Mesendoderm (in vitro differentiated cells): ENCODE measurements around the gene AKAP13.

Experiments used
- DNase-seq: peaks from one replicate; pipeline ENCODE4 v3.0.0; 2013
- H2AK5ac ChIP-seq: 2 replicates; pipeline ENCODE4 v1.6.1; 2013; ENCODE audit warnings: low read length, inconsistent platforms
- H2BK120ac ChIP-seq: 2 replicates; pipeline ENCODE4 v1.6.1; 2013; ENCODE audit warnings: low read depth, mild to moderate bottlenecking, low read length, moderate library complexity, mixed read lengths
- H2BK15ac ChIP-seq: replicated peaks from 2 replicates; pipeline ENCODE4 v1.6.1; 2013; ENCODE audit warnings: low read depth, mild to moderate bottlenecking, moderate library complexity
- H2BK5ac ChIP-seq: 2 replicates; pipeline ENCODE4 v1.6.1; 2013; ENCODE audit warnings: low read length, inconsistent platforms
- H3K18ac ChIP-seq: 2 replicates; pipeline ENCODE4 v1.6.1; 2013; ENCODE audit warnings: mild to moderate bottlenecking, low read length, mixed read lengths
- H3K23ac ChIP-seq: one replicate; pipeline ENCODE4 v1.6.1; 2013; ENCODE audit warnings: low read length
- H3K27ac ChIP-seq: 2 replicates; pipeline ENCODE4 v1.5.1; 2013; ENCODE audit warnings: low read depth, mild to moderate bottlenecking, inconsistent platforms, low read length, moderate library complexity
- H3K27me3 ChIP-seq: 2 replicates; pipeline ENCODE4 v1.6.1; 2013; ENCODE audit warnings: low read length, control low read depth, mild to moderate bottlenecking, inconsistent platforms; ENCODE audit not compliant: insufficient read depth, poor library complexity
- H3K36me3 ChIP-seq: 2 replicates; pipeline ENCODE4 v1.6.1; 2013; ENCODE audit warnings: low read length, inconsistent platforms; ENCODE audit not compliant: control insufficient read depth, insufficient read depth
- H3K4ac ChIP-seq: one replicate; pipeline ENCODE4 v1.6.1; 2013; ENCODE audit warnings: low read depth, mild to moderate bottlenecking, low read length, moderate library complexity
- H3K4me1 ChIP-seq: 2 replicates; pipeline ENCODE4 v1.6.1; 2013; ENCODE audit warnings: low read depth, low read length, inconsistent platforms; ENCODE audit not compliant: control insufficient read depth
- H3K4me2 ChIP-seq: 2 replicates; pipeline ENCODE4 v1.6.1; 2013; ENCODE audit warnings: low read length
- H3K4me3 ChIP-seq: 2 replicates; pipeline ENCODE4 v1.5.1; 2013; ENCODE audit warnings: mild to moderate bottlenecking, low read length
- H3K56ac ChIP-seq: one replicate; pipeline ENCODE4 v1.6.1; 2013; ENCODE audit warnings: low read length
- H3K79me1 ChIP-seq: 2 replicates; pipeline ENCODE4 v1.6.1; 2013; ENCODE audit warnings: low read length, inconsistent platforms
- H3K79me2 ChIP-seq: 2 replicates; pipeline ENCODE4 v1.6.1; 2013; ENCODE audit warnings: mild to moderate bottlenecking, low read length; ENCODE audit not compliant: control insufficient read depth, insufficient read depth
- H3K9ac ChIP-seq: 2 replicates; pipeline ENCODE4 v1.6.1; 2013; ENCODE audit warnings: low read length, inconsistent platforms
- H4K5ac ChIP-seq: one replicate; pipeline ENCODE4 v1.6.1; 2013; ENCODE audit warnings: low read length
- H4K8ac ChIP-seq: one replicate; pipeline ENCODE4 v1.6.1; 2013; ENCODE audit warnings: low read depth, mild to moderate bottlenecking, control low read depth, low read length, moderate library complexity
- WGBS: extraction: QIAGEN DNeasy Blood & Tissue Kit; methylation state at CpG from one replicate; pipeline ENCODE4 v1.1.7; 2013; ENCODE audit warnings: low lambda C conversion rate, missing lambda C conversion rate; ENCODE audit not compliant: insufficient coverage; ENCODE audit errors: extremely low coverage; 5-methylcytosine and 5-hydroxymethylcytosine counted together

The AKAP13 gene

DNA sequence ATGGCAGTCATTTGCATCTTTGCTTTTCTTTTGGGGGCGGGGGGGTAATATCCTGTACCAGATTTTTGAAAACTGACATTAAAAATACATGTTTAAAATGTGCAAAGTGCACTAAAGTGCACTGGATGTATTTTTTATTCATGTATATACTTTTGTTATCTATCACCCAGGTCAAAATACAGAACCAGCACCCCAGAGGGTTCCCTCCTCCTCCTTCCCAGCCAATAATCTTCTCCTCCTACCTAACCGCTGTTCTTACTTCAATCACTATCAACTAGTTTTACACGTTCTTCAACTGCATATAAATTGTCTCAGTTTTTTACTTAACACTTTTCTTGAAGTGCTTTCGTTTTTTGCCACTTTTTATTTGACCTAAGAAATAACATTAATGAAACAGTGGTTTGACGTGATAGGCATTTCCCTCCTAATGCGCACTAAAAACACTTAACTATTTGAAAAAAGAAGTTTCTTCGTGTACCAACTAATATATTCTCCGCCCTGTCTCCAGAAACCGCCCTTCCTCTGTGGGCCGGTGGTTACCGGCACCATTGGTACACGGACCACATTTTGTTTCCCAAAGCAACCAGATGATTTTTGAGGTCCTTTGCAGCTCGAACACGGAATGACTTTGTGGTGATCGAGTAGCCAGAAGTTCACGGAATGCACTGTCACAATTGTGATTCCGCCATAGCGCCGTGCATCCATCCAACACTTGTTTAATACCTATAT, 836 bp upstream of the AKAP13 start:
- Histone ChIP-seq H3K79me1 (peaks cover 3% of the 10 kb centered on the region), H4K8ac (no peak overlapping the region), H3K4me2 (peak overlapping the region; percentile 38), H3K4ac (peak overlapping the region; percentile 58), H2BK5ac (no peak overlapping the region), H3K56ac (peak overlapping the region; percentile 82), H3K18ac (peak overlapping the region; percentile 44), H3K9ac (peak overlapping the region; percentile 61), H3K4me1 (peaks cover 16% of the 10 kb centered on the region), H3K23ac (no peak overlapping the region), H3K36me3 (no peaks in the 10 kb centered on the region), H4K5ac (no peak overlapping the region), H3K27ac (peak overlapping the region; percentile 15), H2AK5ac (no peak overlapping the region), H2BK15ac (no peak overlapping the region), H3K27me3 (no peaks in the 10 kb centered on the region), H2BK120ac (no peak overlapping the region), H3K4me3 (peak overlapping the region; percentile 15), H3K79me2 (peaks cover 33% of the 10 kb centered on the region)
- no CpG with 5 or more reads among the region's 19 CpGs for WGBS
- no peak for DNase-seq

DNA sequence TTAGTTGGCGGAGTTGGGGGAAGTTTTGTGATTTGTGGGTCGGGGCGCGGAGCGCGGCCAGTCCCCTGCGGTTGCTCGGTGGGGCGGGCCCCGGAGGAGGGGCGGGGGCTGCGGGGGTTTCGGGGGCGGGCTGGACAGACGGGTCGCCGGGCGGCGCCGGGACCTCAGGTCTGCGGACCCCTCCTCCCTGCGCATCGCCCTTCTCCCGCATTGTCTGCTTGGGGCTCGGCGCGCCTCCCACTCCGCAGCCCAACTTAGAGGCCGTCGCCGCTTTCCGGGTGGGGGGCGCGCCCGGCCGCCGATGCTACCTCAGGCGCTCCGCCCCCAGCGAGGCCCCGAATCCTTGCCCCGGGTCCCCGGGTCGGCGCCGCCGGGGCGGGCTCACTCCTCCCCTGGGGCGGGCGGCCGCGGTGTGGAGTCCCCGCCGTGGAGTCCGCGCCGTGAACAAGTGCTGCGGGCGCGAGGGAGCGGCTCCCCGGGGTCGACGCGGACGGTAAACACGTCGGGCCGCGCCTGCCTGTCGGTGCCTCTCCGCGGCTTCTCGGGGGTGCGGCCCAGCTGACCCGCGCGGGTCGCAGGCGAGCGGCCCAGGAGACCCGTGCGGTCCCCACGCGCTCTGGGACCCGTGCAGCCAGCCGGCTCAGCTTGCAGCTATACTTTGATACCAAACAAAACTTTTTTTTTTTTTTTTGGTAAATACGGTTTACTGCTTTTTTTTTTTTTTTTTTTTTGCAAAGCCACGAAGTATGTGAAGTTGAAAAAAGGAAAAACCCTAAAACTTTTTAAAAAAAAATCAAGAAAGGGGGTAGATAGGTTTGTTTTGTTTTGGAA, 624 bp downstream of the AKAP13 start:
- Histone ChIP-seq H3K18ac (peak overlapping the region; percentile 91), H2AK5ac (no peak overlapping the region), H3K4me2 (no peak overlapping the region), H3K36me3 (no peaks in the 10 kb centered on the region), H3K27me3 (no peaks in the 10 kb centered on the region), H4K5ac (no peak overlapping the region), H4K8ac (peak overlapping the region; percentile 79), H3K9ac (peak overlapping the region; percentile 84), H3K4ac (no peak overlapping the region), H3K23ac (peak overlapping the region; percentile 25), H2BK5ac (no peak overlapping the region), H2BK15ac (no peak overlapping the region), H2BK120ac (no peak overlapping the region), H3K27ac (peak overlapping the region; percentile 98), H3K4me3 (peak overlapping the region; percentile 73), H3K79me1 (peaks cover 6% of the 10 kb centered on the region), H3K79me2 (peaks cover 44% of the 10 kb centered on the region), H3K56ac (peak overlapping the region; percentile 91), H3K4me1 (peaks cover 14% of the 10 kb centered on the region)
- WGBS = no CpG with 5 or more reads among the region's 89 CpGs
- no peak for DNase-seq

DNA sequence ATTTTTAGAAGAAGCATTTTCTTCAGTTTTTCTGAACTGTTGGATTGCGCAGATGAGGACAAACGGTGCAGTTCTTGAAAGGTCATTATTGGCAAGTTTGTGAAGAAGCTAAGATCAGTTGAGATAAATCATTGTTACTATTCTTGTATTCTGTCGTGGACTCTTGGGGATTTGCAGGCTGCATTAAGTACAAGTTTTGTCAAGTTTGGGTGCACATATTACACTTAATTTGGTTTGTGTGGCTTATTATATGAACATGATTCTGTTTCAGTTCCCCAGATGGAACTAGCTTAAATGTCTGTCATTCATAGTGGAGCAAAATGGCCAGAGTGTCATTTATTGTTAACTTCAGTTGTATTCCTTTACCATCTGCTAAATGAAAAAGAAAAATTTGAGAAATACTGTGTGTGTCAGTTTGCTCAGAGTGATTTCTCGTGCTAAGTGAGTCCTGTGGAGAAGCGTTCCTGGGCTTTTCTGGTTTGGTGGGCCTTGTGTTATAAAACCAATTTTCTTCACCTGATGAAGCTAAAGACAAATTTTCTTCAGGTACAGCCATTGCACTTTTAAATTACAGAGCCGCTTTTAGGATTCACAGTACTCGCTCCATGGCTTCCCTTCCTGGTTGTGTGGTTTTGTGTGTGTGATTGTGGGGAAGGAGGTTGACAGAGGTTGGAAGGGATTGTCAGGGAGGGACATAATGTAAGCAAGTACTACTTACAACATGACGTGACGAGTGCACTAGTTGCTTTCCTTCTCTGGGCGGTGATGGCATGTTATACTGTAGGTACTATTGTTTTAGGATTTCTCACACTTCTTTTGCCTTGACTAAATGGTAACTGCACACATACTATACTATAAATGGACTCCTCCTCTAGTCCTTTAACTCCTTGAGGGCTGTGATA, 1.7 kb downstream of the AKAP13 start:
- Histone ChIP-seq H3K27ac (no peak overlapping the region), H3K56ac (peak overlapping the region; percentile 73), H2AK5ac (peak overlapping the region; percentile 27), H2BK120ac (no peak overlapping the region), H3K79me2 (peaks cover 54% of the 10 kb centered on the region), H3K18ac (no peak overlapping the region), H3K4me3 (peak overlapping the region; percentile 3), H3K79me1 (peaks cover 6% of the 10 kb centered on the region), H3K4ac (no peak overlapping the region), H3K4me2 (peak overlapping the region; percentile 59), H3K36me3 (no peaks in the 10 kb centered on the region), H3K23ac (no peak overlapping the region), H3K27me3 (no peaks in the 10 kb centered on the region), H2BK15ac (no peak overlapping the region), H4K5ac (no peak overlapping the region), H3K4me1 (peaks cover 8% of the 10 kb centered on the region), H2BK5ac (no peak overlapping the region), H3K9ac (peak overlapping the region; percentile 65), H4K8ac (no peak overlapping the region)
- DNase-seq = no peak
- no CpG with 5 or more reads among the region's 10 CpGs for WGBS

DNA sequence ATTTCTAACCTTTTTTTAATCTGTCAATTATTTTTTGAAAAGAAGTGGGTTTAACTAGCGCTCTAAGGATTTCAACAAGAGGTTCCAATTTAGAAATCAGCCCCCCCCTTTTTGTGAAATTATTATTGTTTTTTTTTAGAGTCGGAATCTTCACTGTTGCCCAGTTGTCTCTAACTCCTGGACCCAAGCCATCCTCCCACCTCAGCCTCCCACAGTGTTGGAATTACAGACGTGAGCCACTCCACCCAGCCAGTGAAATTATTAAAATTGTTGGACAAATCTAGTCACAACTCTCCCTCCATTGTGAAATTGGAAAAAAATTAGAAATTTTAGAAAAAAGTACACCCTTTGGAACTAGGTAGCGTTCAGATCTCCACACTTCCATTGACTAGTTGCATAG, 2.5 kb downstream of the AKAP13 start:
- H4K5ac ChIP-seq = no peak overlapping the region
- H3K4ac ChIP-seq = peak overlapping the region; percentile 36
- no peak overlapping the region for H3K18ac ChIP-seq
- no peak overlapping the region for H2BK15ac ChIP-seq
- H3K4me2 ChIP-seq = no peak overlapping the region
- H2BK5ac ChIP-seq = no peak overlapping the region
- H4K8ac ChIP-seq = no peak overlapping the region
- no peak overlapping the region for H3K9ac ChIP-seq
- no peaks in the 10 kb centered on the region for H3K36me3 ChIP-seq
- peaks cover 8% of the 10 kb centered on the region for H3K79me1 ChIP-seq
- H2BK120ac ChIP-seq = no peak overlapping the region
- no CpG with 5 or more reads among the region's 4 CpGs for WGBS
- DNase-seq = no peak
- no peak overlapping the region for H3K27ac ChIP-seq
- H3K56ac ChIP-seq = peak overlapping the region; percentile 53
- no peak overlapping the region for H3K4me3 ChIP-seq
- H3K79me2 ChIP-seq = peaks cover 59% of the 10 kb centered on the region
- no peak overlapping the region for H3K23ac ChIP-seq
- H2AK5ac ChIP-seq = no peak overlapping the region
- H3K27me3 ChIP-seq = no peaks in the 10 kb centered on the region
- H3K4me1 ChIP-seq = peaks cover 8% of the 10 kb centered on the region

DNA sequence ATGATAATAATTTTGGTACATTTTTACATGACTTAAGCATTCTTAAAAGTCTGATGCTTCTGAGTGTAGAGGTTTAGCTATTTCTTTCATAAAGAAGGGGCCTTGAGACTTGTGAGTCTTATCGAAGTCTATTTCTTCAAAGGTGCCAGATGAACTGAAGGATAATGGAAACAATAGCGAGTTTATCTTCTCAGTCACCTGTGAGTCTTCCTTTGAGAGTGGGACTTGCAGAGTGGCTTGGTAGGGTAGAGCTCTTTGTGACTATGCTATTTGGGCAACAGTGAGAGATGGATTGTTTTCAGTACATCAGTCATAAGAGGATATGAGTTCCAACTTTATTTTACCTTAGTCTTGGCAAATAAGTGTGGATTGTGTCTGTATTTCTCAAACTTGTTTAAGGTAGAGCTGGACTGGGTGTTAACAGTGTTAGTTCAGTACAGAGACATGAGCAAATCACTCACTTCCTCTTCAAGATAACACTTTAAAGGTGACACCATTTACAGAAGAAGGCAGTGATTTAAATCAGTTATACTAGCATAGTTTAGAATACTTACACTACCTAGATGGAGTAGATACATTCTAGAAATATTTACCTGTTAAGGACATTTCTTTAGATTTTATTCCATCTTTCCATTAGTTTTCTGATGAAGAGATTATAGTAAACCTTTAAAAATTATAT, 3.2 kb downstream of the AKAP13 start:
- no CpG with 5 or more reads among the region's 2 CpGs for WGBS
- Histone ChIP-seq H3K18ac (no peak overlapping the region), H3K56ac (no peak overlapping the region), H2AK5ac (no peak overlapping the region), H4K5ac (no peak overlapping the region), H3K79me1 (peaks cover 8% of the 10 kb centered on the region), H3K36me3 (no peaks in the 10 kb centered on the region), H3K27ac (no peak overlapping the region), H3K79me2 (peaks cover 63% of the 10 kb centered on the region), H3K23ac (no peak overlapping the region), H3K4ac (no peak overlapping the region), H3K4me3 (no peak overlapping the region), H3K4me2 (no peak overlapping the region), H3K27me3 (no peaks in the 10 kb centered on the region), H3K9ac (no peak overlapping the region), H4K8ac (no peak overlapping the region), H2BK5ac (no peak overlapping the region), H2BK120ac (no peak overlapping the region), H2BK15ac (no peak overlapping the region), H3K4me1 (peaks cover 8% of the 10 kb centered on the region)
- DNase-seq = peak; percentile 56
